Omental fat pad (tissue), 4 donors: ENCODE data around the gene MBD4. TPM values are rescaled to one million over a fixed set of nuclear protein-coding genes. Genes with fewer than 3 reads are reported as not detected.
"Not testable (repeated sequence)": the region's sequence is repeated elsewhere in the genome, so short reads cannot be mapped to it uniquely, and the experiment has no call there.

ENCODE experiments used
- ATAC-seq: fragments of 150-250 bp; one replicate; pipeline ENCODE4 v1.9.1; 2016; ENCODE audit warnings: mild to moderate bottlenecking, moderate library complexity; ENCODE audit not compliant: low FRiP score
- DNase-seq: peaks from one replicate; pipeline ENCODE4 v3.0.0-alpha.2; 2019; ENCODE audit warnings: low spot score
- small RNA-seq: library from RNA; depleted of rRNA; stranded (forward); fragments of <200 nt; gene quantifications from one replicate; pipeline ENCODE3, GENCODE V24; 2016
- total RNA-seq, 4 donors: library from RNA; depleted of rRNA; stranded (reverse); fragments of >200 nt; gene quantifications; one replicate each; pipeline ENCODE4 v1.1.0, GENCODE V29; 2016
- TF ChIP-seq, protein P1 (sequence below), 3 donors: fragments of 450-650 bp; IDR thresholded peaks; one replicate each; pipeline ENCODE4 v1.5.1; 2016 to 2017; ENCODE audit warnings: antibody characterized with exemption in 3 of 3, mild to moderate bottlenecking in 3 of 3, moderate library complexity in 2 of 3

The MBD4 gene
- total RNA-seq, 4 donors from 2014 or later, result 15.6 to 29.3 (median 27.8) TPM

DNA sequence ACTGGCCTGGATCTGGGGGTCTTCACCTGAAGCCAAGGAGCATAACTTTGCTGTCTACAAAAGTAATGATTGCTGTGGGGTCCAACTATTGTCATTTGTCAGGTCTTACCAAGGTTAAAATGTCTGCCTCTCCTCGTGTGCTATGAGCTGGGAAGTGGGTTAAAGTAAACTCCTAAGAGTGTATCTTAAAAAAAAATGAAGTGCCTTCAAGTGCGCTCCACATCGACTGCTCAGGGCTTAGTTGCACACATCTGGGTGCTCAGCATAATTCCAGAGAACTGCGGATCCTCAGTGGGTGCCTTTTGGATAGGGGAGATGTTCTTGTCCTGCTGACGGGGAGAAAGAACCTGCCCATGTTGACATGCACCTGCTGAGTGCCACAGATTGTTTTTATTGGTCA is 52.3 kb downstream of the MBD4 start:
- TF ChIP-seq, protein P1, sequence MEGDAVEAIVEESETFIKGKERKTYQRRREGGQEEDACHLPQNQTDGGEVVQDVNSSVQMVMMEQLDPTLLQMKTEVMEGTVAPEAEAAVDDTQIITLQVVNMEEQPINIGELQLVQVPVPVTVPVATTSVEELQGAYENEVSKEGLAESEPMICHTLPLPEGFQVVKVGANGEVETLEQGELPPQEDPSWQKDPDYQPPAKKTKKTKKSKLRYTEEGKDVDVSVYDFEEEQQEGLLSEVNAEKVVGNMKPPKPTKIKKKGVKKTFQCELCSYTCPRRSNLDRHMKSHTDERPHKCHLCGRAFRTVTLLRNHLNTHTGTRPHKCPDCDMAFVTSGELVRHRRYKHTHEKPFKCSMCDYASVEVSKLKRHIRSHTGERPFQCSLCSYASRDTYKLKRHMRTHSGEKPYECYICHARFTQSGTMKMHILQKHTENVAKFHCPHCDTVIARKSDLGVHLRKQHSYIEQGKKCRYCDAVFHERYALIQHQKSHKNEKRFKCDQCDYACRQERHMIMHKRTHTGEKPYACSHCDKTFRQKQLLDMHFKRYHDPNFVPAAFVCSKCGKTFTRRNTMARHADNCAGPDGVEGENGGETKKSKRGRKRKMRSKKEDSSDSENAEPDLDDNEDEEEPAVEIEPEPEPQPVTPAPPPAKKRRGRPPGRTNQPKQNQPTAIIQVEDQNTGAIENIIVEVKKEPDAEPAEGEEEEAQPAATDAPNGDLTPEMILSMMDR (IDR thresholded peaks at IDR 0.05), result no peak
- DNase-seq (no peak), ATAC-seq (no peak)

- TF ChIP-seq, protein P1 (IDR thresholded peaks at IDR 0.05), result no peak
- no peak for ATAC-seq
- no peak for DNase-seq
Measured at GRCh38 chr3:129386984-129387383, 52.8 kb downstream of the MBD4 start.

DNA sequence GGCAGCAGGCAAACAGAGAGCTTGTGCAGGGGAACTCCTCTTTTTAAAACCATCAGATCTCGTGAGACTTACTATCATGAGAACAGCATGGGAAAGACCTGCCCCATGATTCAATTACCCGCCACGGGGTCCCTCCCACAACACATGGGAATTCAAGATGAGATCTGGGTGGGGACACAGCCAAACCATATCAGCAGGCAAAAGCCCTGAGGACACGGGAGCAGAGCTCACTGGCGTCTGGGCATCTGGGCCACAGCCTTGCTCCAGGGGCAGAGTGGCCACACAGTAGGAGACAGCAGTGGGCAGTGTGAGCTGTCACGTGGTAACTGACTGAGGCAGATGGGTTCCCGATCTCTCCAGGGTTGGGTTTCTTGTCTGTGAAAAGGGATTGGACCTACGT is 54.2 kb downstream of the MBD4 start:
- ATAC-seq, DNase-seq: not testable (repeated sequence)

GRCh38 chr3:129384594-129385323 is 55.0 kb downstream of the MBD4 start:
- TF ChIP-seq, protein P1 (IDR thresholded peaks at IDR 0.05), result no peak
- DNase-seq (no peak), ATAC-seq (no peak)

GRCh38 chr3:129384103-129384502 is 55.6 kb downstream of the MBD4 start:
- not testable (repeated sequence) for DNase-seq, ATAC-seq

DNA sequence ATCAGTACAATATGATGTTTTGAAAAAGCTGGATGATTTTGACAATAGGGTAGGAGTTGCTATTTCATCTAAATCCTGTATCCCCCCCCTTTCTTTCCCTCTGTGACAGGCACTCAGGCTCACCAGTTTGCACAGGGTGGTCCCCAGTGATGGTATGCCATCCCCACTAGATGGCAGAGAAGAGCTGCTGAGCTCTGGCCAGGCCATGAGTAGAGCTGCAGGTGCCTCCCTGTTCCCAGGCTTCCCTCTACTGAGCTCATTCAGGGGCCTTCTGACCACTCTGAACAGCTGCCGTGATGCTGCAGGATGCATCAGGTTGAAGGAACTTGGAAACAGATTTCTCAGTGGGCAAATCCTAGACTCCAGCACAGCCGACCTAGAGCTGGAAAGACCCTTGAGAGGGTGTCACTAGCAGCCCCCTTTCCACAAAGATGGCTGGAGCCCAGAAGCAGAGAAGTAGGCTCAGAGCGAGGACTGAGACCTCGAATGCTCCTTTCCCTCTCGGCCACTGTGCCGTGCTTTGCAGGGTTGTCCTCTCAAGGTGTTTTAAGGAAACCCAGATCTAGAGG is 56.4 kb downstream of the MBD4 start:
- ATAC-seq (peak; percentile 82), DNase-seq (no peak)

DNA sequence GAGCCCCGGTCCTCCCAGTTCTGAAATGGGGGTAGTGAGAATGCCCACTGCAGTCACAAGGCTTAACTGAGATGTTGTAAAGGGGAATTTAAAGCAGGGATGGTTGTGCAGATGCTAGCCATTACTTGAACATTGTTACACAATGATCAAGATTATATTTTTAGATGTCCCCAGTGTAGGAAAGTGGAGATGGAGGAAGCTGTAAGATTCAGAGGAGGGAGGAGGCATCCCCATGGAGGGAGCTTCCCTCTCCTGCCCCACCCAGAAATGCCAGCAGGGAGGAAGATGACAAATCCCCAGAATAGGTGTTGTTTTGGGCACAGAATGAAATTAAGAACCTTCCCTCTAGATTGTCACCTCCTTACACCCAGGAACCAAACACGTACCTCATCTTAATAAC is 57.4 kb downstream of the MBD4 start:
- DNase-seq (no peak), ATAC-seq (no peak)
- TF ChIP-seq, protein P1 (IDR thresholded peaks at IDR 0.05), result no peak

More for the DNA sequence above, 56.4 kb downstream of the MBD4 start:
- TF ChIP-seq, protein P1 (IDR thresholded peaks at IDR 0.05), result no peak

Small RNA genes lying within 50 kb of the gene (small RNA-seq; reads per million reads assigned to genes)
- gene SNORA7B, result 44.1 reads per million, percentile 95 among the genes with 10 or more reads in this experiment

Other genes with a start within 250 kb of the MBD4 start
- 100 to 1,000 TPM; 107 to 148 (median 127) TPM for gene COPG1, start 190.3 kb downstream of the MBD4 start, total RNA-seq
- gene HMCES, start 161.1 kb downstream of the MBD4 start, total RNA-seq, result 10 to 100 TPM; 25.9 to 30.3 (median 27.1) TPM
- gene EFCAB12, start 11.3 kb downstream of the MBD4 start, total RNA-seq, result 1 to 10 TPM in 2 of 4 donors, under 1 TPM in 2; 0.24 to 2.8 (median 1.0) TPM
- 10 to 100 TPM; 19.6 to 62.9 (median 28.2) TPM for gene IFT122, start 276 bp upstream of the MBD4 start, total RNA-seq
- under 1 TPM in 1 of 4 donors, not detected in 3; 0.28 TPM for gene RHO, start 88.7 kb upstream of the MBD4 start, total RNA-seq
- not detected for gene H1-8, start 103.2 kb upstream of the MBD4 start, total RNA-seq
- 100 to 1,000 TPM in 3 of 4 donors, 10 to 100 TPM in 1; 82.7 to 364 (median 170) TPM for gene PLXND1, start 166.7 kb upstream of the MBD4 start, total RNA-seq